Heart right ventricle (tissue), 16 donors: ENCODE measurements around the gene HLX. TPM values are rescaled to one million over a fixed set of nuclear protein-coding genes. Genes with fewer than 3 reads are reported as not detected.

ENCODE experiments used
- ATAC-seq, 8 donors: fragments of 200-7000 bp; cut with Tn5 transposase; one replicate each; pipeline ENCODE4 v1.9.1; 2020; ENCODE audit warnings: mild to moderate bottlenecking in 8 of 8, moderate library complexity in 8 of 8, moderate number of reproducible peaks in 1 of 8
- DNase-seq, 2 donors: peaks; one replicate each; pipeline ENCODE4 v3.0.0-alpha.2; 2020
- H3K27ac ChIP-seq, 10 donors: fragments of 200-600 bp; sonication (generic) in 2 of 10; one replicate each; pipeline versions ENCODE4 v1.5.0 to v1.8.0; 2020 to 2022; ENCODE audit warnings: mild to moderate bottlenecking in 3 of 10
- H3K27me3 ChIP-seq, 7 donors: fragments of 200-600 bp; one replicate each; pipeline ENCODE4 v1.8.0; 2021 to 2022; ENCODE audit warnings: mild to moderate bottlenecking in 2 of 7
- H3K36me3 ChIP-seq, 9 donors: fragments of 200-600 bp; sonication (generic) in 1 of 9; one replicate each; pipeline versions ENCODE4 v1.5.0 to v1.8.0; 2020 to 2022; ENCODE audit warnings: mild to moderate bottlenecking in 2 of 9
- H3K4me1 ChIP-seq, 9 donors: fragments of 200-600 bp; sonication (generic) in 1 of 9; one replicate each; pipeline versions ENCODE4 v1.5.0 to v1.8.0; 2020 to 2022; ENCODE audit warnings: mild to moderate bottlenecking in 4 of 9
- H3K4me3 ChIP-seq, 10 donors: fragments of 200-600 bp; sonication (generic) in 2 of 10; one replicate each; pipeline versions ENCODE4 v1.5.0 to v1.8.0; 2020 to 2022; ENCODE audit warnings: mild to moderate bottlenecking in 7 of 10, moderate library complexity in 2 of 10
- H3K9me3 ChIP-seq, 11 donors: fragments of 200-600 bp in 10 of 11; sonication (generic) in 2 of 11; one replicate each; pipeline versions ENCODE4 v1.5.0 to v1.8.0; 2013 to 2022; ENCODE audit warnings: mild to moderate bottlenecking in 2 of 11, control low read depth in 1 of 11, moderate library complexity in 1 of 11
- CTCF ChIP-seq, 9 donors: fragments of 200-600 bp; sonication (generic) in 2 of 9; IDR thresholded peaks; one replicate each; pipeline versions ENCODE4 v1.5.0 to v1.8.0; 2021 to 2022; ENCODE audit warnings: antibody characterized with exemption in 9 of 9, mild to moderate bottlenecking in 5 of 9, moderate library complexity in 1 of 9
- WGBS, 2 donors: extraction: QIAGEN DNeasy Blood & Tissue Kit; methylation state at CpG; one replicate each; pipeline ENCODE4 v1.1.7; 2013; ENCODE audit warnings: inconsistent platforms in 1 of 2; 5-methylcytosine and 5-hydroxymethylcytosine counted together
- intact Hi-C, 10 donors: fragments of 100-400 bp; cut with DNase I; formaldehyde crosslinking; loops; one replicate each; pipeline versions ENCODE4 v1.11.1 to v1.14.2; 2022
- polyA plus RNA-seq, 2 donors: library from polyadenylated mRNA; stranded (reverse); fragments of 200-250 nt; gene quantifications; one replicate each; pipeline ENCODE4 v1.2.3, GENCODE V29; 2013
- total RNA-seq, 10 donors: library from RNA; stranded (reverse); fragmentation: NEBNext Ultra II Directional in 3 of 10; extraction: Animal tissue kit (Norgen Biotek cat#: 25700) in 3 of 10; gene quantifications; one replicate each; pipeline versions ENCODE4 v1.2.1 to v1.2.4, GENCODE V29; 2021 to 2023
- donor health status: Arrhythmogenic right ventricular cardiomyopathy.
- donor health status: ischemic (EF 13 %, LVEDD 7.1; RV severe dilation, severe dysfunction).
- donor health status: healthy with polysubstance abuse.
- donor health status: DM: no; HTN: yes; CAD: no.
- donor health status: DM: no; HTN: no; CAD: no.
- donor health status: ischemic (EF 25% LVEDD 6.9; RV normal size, moderate dysfunction).
- donor health status: ischemic (EF 25% LVEDD 5.7; RV mildly dilated, moderate dysfunction).
- donor health status: healthy.
- donor health status: DM: yes; HTN: yes; CAD: no.
- donor health status: Ischemic cardiomyopathy.
- donor health status: ischemic (EF 35%, LVEDD 5.7; RV mildly dilated, moderate dysfunction).
- donor health status: nonischemic (EF 11% LVEDD 7.7; RV severe dilation, severe dysfunction).
- donor health status: DM: yes; HTN: yes; CAD: no.
- donor health status: PGD.
- donor health status: ischemic (EF 29% LVEDD 5.4; RV normal size, mild dysfunction).
- donor health status: nonischemic (EF 23%, LVEDD 6.1; RV moderate dilation, normal function).

HLX gene
- total and polyA plus RNA-seq, 12 donors: 4.3 to 13.8 (median 6.7) TPM

GRCh38 chr1:220879509-220880361 is 492 bp downstream of the HLX start:
- peak; percentile 43 to 74 for DNase-seq
- peaks cover 0 to 29% (median 0%) of the 10 kb centered on the region in 7 donors for H3K27me3 ChIP-seq
- WGBS, 2 donors: 1% methylated on average over 91 to 94 of the region's 94 CpGs
- H3K9me3 ChIP-seq: no peaks in the 10 kb centered on the region
- peaks cover 0 to 29% (median 19%) of the 10 kb centered on the region in 9 donors for H3K36me3 ChIP-seq
- peak overlapping the region; percentile 70 to 98 (median 80) for H3K4me3 ChIP-seq
- peak in 1 of 9 donors; percentile 28 for TF ChIP-seq CTCF (IDR thresholded peaks at IDR 0.05)
- peak; percentile 40 to 78 (median 51) for ATAC-seq
- intact Hi-C loops: loop anchor here in 7 of 10 donors (2.0 to 10.0 kb wide), 10 partner anchors 67 to 555 kb away; no protein-coding TSS in a partner anchor
- peak overlapping the region; percentile 94 to 99 (median 97) for H3K27ac ChIP-seq
- H3K4me1 ChIP-seq: peaks cover 0 to 68% (median 37%) of the 10 kb centered on the region in 9 donors

- no peak for TF ChIP-seq CTCF (IDR thresholded peaks at IDR 0.05)
Measured at GRCh38 chr1:220880362-220880670, 1.1 kb downstream of the HLX start.

GRCh38 chr1:220880726-220881506 is 1.7 kb downstream of the HLX start:
- peak overlapping the region; percentile 70 to 98 (median 80) for H3K4me3 ChIP-seq
- H3K9me3 ChIP-seq: no peaks in the 10 kb centered on the region
- ATAC-seq: peak in 2 of 8 donors; percentile 13 to 32
- peaks cover 0 to 66% (median 36%) of the 10 kb centered on the region in 9 donors for H3K4me1 ChIP-seq
- peaks cover 0 to 41% (median 28%) of the 10 kb centered on the region in 9 donors for H3K36me3 ChIP-seq
- WGBS, 2 donors: 33 to 40% methylated on average over 37 of the region's 37 CpGs
- peak; percentile 68 to 71 for DNase-seq
- peaks cover 0 to 37% (median 0%) of the 10 kb centered on the region in 7 donors for H3K27me3 ChIP-seq
- TF ChIP-seq CTCF (IDR thresholded peaks at IDR 0.05): no peak
- intact Hi-C loops: loop anchor here in 4 of 10 donors (2.0 to 10.0 kb wide), 4 partner anchors 114 to 321 kb away; no protein-coding TSS in a partner anchor
- H3K27ac ChIP-seq: peak overlapping the region; percentile 94 to 99 (median 97)

More at GRCh38 chr1:220880362-220880670, 1.1 kb downstream of the HLX start:
- Histone ChIP-seq H3K27ac (peak overlapping the region; percentile 94 to 99 (median 97)), H3K4me3 (peak overlapping the region; percentile 70 to 98 (median 80)), H3K4me1 (peaks cover 0 to 72% (median 41%) of the 10 kb centered on the region in 9 donors), H3K36me3 (peaks cover 0 to 35% (median 24%) of the 10 kb centered on the region in 9 donors), H3K9me3 (no peaks in the 10 kb centered on the region), H3K27me3 (peaks cover 0 to 35% (median 0%) of the 10 kb centered on the region in 7 donors)
- intact Hi-C loops: loop anchor here in 4 of 10 donors (2.0 to 10.0 kb wide), 4 partner anchors 114 to 322 kb away; no protein-coding TSS in a partner anchor
- no peak for ATAC-seq
- no peak for DNase-seq
- WGBS, 2 donors: 23% methylated on average over 8 of the region's 8 CpGs
